Neural progenitor cell (in vitro differentiated cells): ENCODE measurements around the gene HES2. TPM values are rescaled to one million over a fixed set of nuclear protein-coding genes. Genes with fewer than 3 reads are reported as not detected.
A peak's percentile ranks its signal among the peaks of the same experiment; 100 is the strongest.
"Not testable (repeated sequence)": the region's sequence is repeated elsewhere in the genome, so short reads cannot be mapped to it uniquely, and the experiment has no call there.

Experiments
- DNase-seq: peaks from one replicate; pipeline ENCODE4 v3.0.0-alpha.2; 2016; ENCODE audit warnings: low spot score
- H2AFZ ChIP-seq: fragments of 200-600 bp; sonication (generic); replicated peaks from 2 replicates; pipeline ENCODE4 v1.6.1; 2016; ENCODE audit warnings: antibody characterized with exemption
- H3F3A ChIP-seq: fragments of 200-600 bp; sonication (generic); 2 replicates; pipeline ENCODE4 v1.6.1; 2016; ENCODE audit warnings: antibody characterized with exemption, low read depth
- H3K27ac ChIP-seq: fragments of 200-600 bp; sonication (generic); 2 replicates; pipeline ENCODE4 v1.5.1; 2016; ENCODE audit warnings: mild to moderate bottlenecking
- H3K27me3 ChIP-seq: fragments of 200-600 bp; sonication (generic); 2 replicates; pipeline ENCODE4 v1.6.1; 2016; ENCODE audit warnings: mild to moderate bottlenecking, moderate library complexity
- H3K36me3 ChIP-seq: fragments of 200-600 bp; sonication (generic); 2 replicates; pipeline ENCODE4 v1.5.1; 2016
- H3K4me1 ChIP-seq: fragments of 200-600 bp; sonication (generic); 2 replicates; pipeline ENCODE4 v1.6.1; 2016; ENCODE audit warnings: mixed run types
- H3K4me2 ChIP-seq: fragments of 200-600 bp; sonication (generic); 2 replicates; pipeline ENCODE4 v1.6.1; 2016
- H3K4me3 ChIP-seq: fragments of 200-600 bp; sonication (generic); 2 replicates; pipeline ENCODE4 v1.5.1; 2016
- H3K79me2 ChIP-seq: fragments of 200-600 bp; sonication (generic); 2 replicates; pipeline ENCODE4 v1.6.1; 2016; ENCODE audit warnings: low read depth
- H3K9ac ChIP-seq: fragments of 200-600 bp; sonication (generic); 2 replicates; pipeline ENCODE4 v1.6.1; 2016
- H3K9me3 ChIP-seq: fragments of 200-600 bp; sonication (generic); 2 replicates; pipeline ENCODE4 v1.5.1; 2016; ENCODE audit warnings: low read depth
- H4K20me1 ChIP-seq: fragments of 200-600 bp; sonication (generic); 2 replicates; pipeline ENCODE4 v1.6.1; 2016; ENCODE audit warnings: low read depth
- H3K27ac Mint-ChIP-seq: 3 replicates; pipeline ENCODE4 v1.8.0; 2021; ENCODE audit warnings: mixed read lengths
- H3K27me3 Mint-ChIP-seq: 2 replicates; pipeline ENCODE4 v1.8.0; 2022; ENCODE audit warnings: low read depth, mild to moderate bottlenecking, inconsistent platforms, moderate library complexity, mixed read lengths; ENCODE audit not compliant: insufficient read depth
- H3K36me3 Mint-ChIP-seq: 3 replicates; pipeline ENCODE4 v1.8.0; 2021; ENCODE audit warnings: mixed read lengths
- H3K4me1 Mint-ChIP-seq: 3 replicates; pipeline ENCODE4 v1.8.0; 2021; ENCODE audit warnings: mixed read lengths
- H3K4me3 Mint-ChIP-seq: 3 replicates; pipeline ENCODE4 v1.8.0; 2021; ENCODE audit warnings: mild to moderate bottlenecking, moderate library complexity, mixed read lengths
- H3K9me3 Mint-ChIP-seq: 3 replicates; pipeline ENCODE4 v1.8.0; 2020; ENCODE audit warnings: mixed read lengths
- CTCF ChIP-seq: fragments of 200-600 bp; sonication (generic); IDR thresholded peaks from 2 replicates; pipeline ENCODE4 v1.5.1; 2017; ENCODE audit warnings: antibody characterized with exemption, mild to moderate bottlenecking
- EZH2 ChIP-seq: fragments of 200-600 bp; sonication (generic); IDR thresholded peaks from 2 replicates; pipeline ENCODE4 v1.6.1; 2017; ENCODE audit warnings: antibody characterized with exemption, mild to moderate bottlenecking, moderate library complexity
- EZH2phosphoT487 ChIP-seq: fragments of 200-600 bp; sonication (generic); IDR thresholded peaks from 2 replicates; pipeline ENCODE4 v1.6.1; 2017; ENCODE audit warnings: antibody characterized with exemption
- total RNA-seq: library from RNA; depleted of rRNA; stranded (reverse); fragments of >200 nt; gene quantifications from 2 replicates; pipeline ENCODE4 v1.2.3, GENCODE V29; 2015; ENCODE audit warnings: low replicate concordance

The HES2 gene
- total RNA-seq, 1 donor from 2014 or later, result 0.04 TPM

- Histone ChIP-seq H3K4me3 (no peak overlapping the region), H3F3A (peaks cover 28% of the 10 kb centered on the region), H3K36me3 (no peaks in the 10 kb centered on the region), H3K27ac (no peak overlapping the region), H3K9ac (no peak overlapping the region), H3K79me2 (no peaks in the 10 kb centered on the region), H3K4me2 (no peak overlapping the region), H3K4me1 (peaks cover 5% of the 10 kb centered on the region), H3K9me3 (no peaks in the 10 kb centered on the region), H4K20me1 (peaks cover 5% of the 10 kb centered on the region), H3K27me3 (peaks cover 34% of the 10 kb centered on the region), H2AFZ (no peak overlapping the region)
- no peaks in the 10 kb centered on the region for H3K9me3 Mint-ChIP-seq
- H3K36me3 Mint-ChIP-seq, result no peaks in the 10 kb centered on the region
- H3K27me3 Mint-ChIP-seq, result peaks cover 16% of the 10 kb centered on the region
- peak; percentile 87 for DNase-seq
- peak; percentile 87 for TF ChIP-seq CTCF
- no peak for TF ChIP-seq EZH2
- H3K4me3 Mint-ChIP-seq, result peak overlapping the region; percentile 72
- peak overlapping the region; percentile 60 for H3K27ac Mint-ChIP-seq
- peaks cover 38% of the 10 kb centered on the region for H3K4me1 Mint-ChIP-seq
Measured at GRCh38 chr1:6438047-6438525, 18.4 kb upstream of the HES2 start.

- not testable (repeated sequence) for DNase-seq, H3K4me2 ChIP-seq, H3K9me3 ChIP-seq, H3K79me2 ChIP-seq, H3K27ac ChIP-seq, H3K36me3 Mint-ChIP-seq, H3K4me3 Mint-ChIP-seq, H2AFZ ChIP-seq, H3K9me3 Mint-ChIP-seq, H3K27ac Mint-ChIP-seq, H4K20me1 ChIP-seq, H3K36me3 ChIP-seq, H3K9ac ChIP-seq, H3K4me1 ChIP-seq, H3K4me3 ChIP-seq
- peaks cover 25% of the 10 kb centered on the region for H3F3A ChIP-seq
- Mint-ChIP-seq H3K27me3 (peaks cover 17% of the 10 kb centered on the region), H3K4me1 (peaks cover 37% of the 10 kb centered on the region)
- H3K27me3 ChIP-seq, result peaks cover 33% of the 10 kb centered on the region
Measured at GRCh38 chr1:6437012-6437700, 17.4 kb upstream of the HES2 start.

- not testable (repeated sequence) for H3K4me1 ChIP-seq, H3K4me3 Mint-ChIP-seq, H3K9me3 ChIP-seq, H3K36me3 ChIP-seq, H3K27ac Mint-ChIP-seq, H3K9ac ChIP-seq, H3K79me2 ChIP-seq, H3K36me3 Mint-ChIP-seq, H3K27ac ChIP-seq, H3K4me2 ChIP-seq, H3K9me3 Mint-ChIP-seq, DNase-seq, H3K4me3 ChIP-seq, H4K20me1 ChIP-seq, H2AFZ ChIP-seq
- Histone ChIP-seq H3K27me3 (peaks cover 25% of the 10 kb centered on the region), H3F3A (peaks cover 16% of the 10 kb centered on the region)
- Mint-ChIP-seq H3K27me3 (peaks cover 17% of the 10 kb centered on the region), H3K4me1 (peaks cover 29% of the 10 kb centered on the region)
Measured at GRCh38 chr1:6436277-6436676, 16.6 kb upstream of the HES2 start.

- Histone ChIP-seq H3K27me3 (peaks cover 21% of the 10 kb centered on the region), H3K4me1 (no peaks in the 10 kb centered on the region), H3K9ac (no peak overlapping the region), H3F3A (peaks cover 11% of the 10 kb centered on the region), H3K27ac (no peak overlapping the region), H3K79me2 (no peaks in the 10 kb centered on the region), H3K9me3 (no peaks in the 10 kb centered on the region), H3K36me3 (no peaks in the 10 kb centered on the region), H3K4me2 (no peak overlapping the region), H3K4me3 (no peak overlapping the region), H2AFZ (no peak overlapping the region), H4K20me1 (peaks cover 5% of the 10 kb centered on the region)
- no peak overlapping the region for H3K4me3 Mint-ChIP-seq
- H3K27ac Mint-ChIP-seq, result peak overlapping the region; percentile 14
- peaks cover 31% of the 10 kb centered on the region for H3K4me1 Mint-ChIP-seq
- peaks cover 17% of the 10 kb centered on the region for H3K27me3 Mint-ChIP-seq
- no peak for TF ChIP-seq CTCF
- TF ChIP-seq EZH2phosphoT487, result no peak
- TF ChIP-seq EZH2, result no peak
- no peaks in the 10 kb centered on the region for H3K36me3 Mint-ChIP-seq
- DNase-seq, result no peak
- no peaks in the 10 kb centered on the region for H3K9me3 Mint-ChIP-seq
Measured at GRCh38 chr1:6435547-6435946, 15.8 kb upstream of the HES2 start.
